Heart right ventricle (tissue), 16 donors: ENCODE results near the gene MINK1. TPM values are rescaled to one million over a fixed set of nuclear protein-coding genes. Genes with fewer than 3 reads are reported as not detected.

Source experiments
- ATAC-seq, 8 donors: fragments of 200-7000 bp; cut with Tn5 transposase; one replicate each; pipeline ENCODE4 v1.9.1; 2020; ENCODE audit warnings: mild to moderate bottlenecking in 8 of 8, moderate library complexity in 8 of 8, moderate number of reproducible peaks in 1 of 8
- DNase-seq, 2 donors: peaks; one replicate each; pipeline ENCODE4 v3.0.0-alpha.2; 2020
- H3K27ac ChIP-seq, 10 donors: fragments of 200-600 bp; sonication (generic) in 2 of 10; one replicate each; pipeline versions ENCODE4 v1.5.0 to v1.8.0; 2020 to 2022; ENCODE audit warnings: mild to moderate bottlenecking in 3 of 10
- H3K27me3 ChIP-seq, 7 donors: fragments of 200-600 bp; one replicate each; pipeline ENCODE4 v1.8.0; 2021 to 2022; ENCODE audit warnings: mild to moderate bottlenecking in 2 of 7
- H3K36me3 ChIP-seq, 9 donors: fragments of 200-600 bp; sonication (generic) in 1 of 9; one replicate each; pipeline versions ENCODE4 v1.5.0 to v1.8.0; 2020 to 2022; ENCODE audit warnings: mild to moderate bottlenecking in 2 of 9
- H3K4me1 ChIP-seq, 9 donors: fragments of 200-600 bp; sonication (generic) in 1 of 9; one replicate each; pipeline versions ENCODE4 v1.5.0 to v1.8.0; 2020 to 2022; ENCODE audit warnings: mild to moderate bottlenecking in 4 of 9
- H3K4me3 ChIP-seq, 10 donors: fragments of 200-600 bp; sonication (generic) in 2 of 10; one replicate each; pipeline versions ENCODE4 v1.5.0 to v1.8.0; 2020 to 2022; ENCODE audit warnings: mild to moderate bottlenecking in 7 of 10, moderate library complexity in 2 of 10
- H3K9me3 ChIP-seq, 11 donors: fragments of 200-600 bp in 10 of 11; sonication (generic) in 2 of 11; one replicate each; pipeline versions ENCODE4 v1.5.0 to v1.8.0; 2013 to 2022; ENCODE audit warnings: mild to moderate bottlenecking in 2 of 11, control low read depth in 1 of 11, moderate library complexity in 1 of 11
- CTCF ChIP-seq, 9 donors: fragments of 200-600 bp; sonication (generic) in 2 of 9; IDR thresholded peaks; one replicate each; pipeline versions ENCODE4 v1.5.0 to v1.8.0; 2021 to 2022; ENCODE audit warnings: antibody characterized with exemption in 9 of 9, mild to moderate bottlenecking in 5 of 9, moderate library complexity in 1 of 9
- whole genome bisulfite sequencing, 2 donors: extraction: QIAGEN DNeasy Blood & Tissue Kit; methylation state at CpG; one replicate each; pipeline ENCODE4 v1.1.7; 2013; ENCODE audit warnings: inconsistent platforms in 1 of 2; 5-methylcytosine and 5-hydroxymethylcytosine counted together
- intact Hi-C, 10 donors: fragments of 100-400 bp; cut with DNase I; formaldehyde crosslinking; loops; one replicate each; pipeline versions ENCODE4 v1.11.1 to v1.14.2; 2022
- polyA plus RNA-seq, 2 donors: library from polyadenylated mRNA; stranded (reverse); fragments of 200-250 nt; gene quantifications; one replicate each; pipeline ENCODE4 v1.2.3, GENCODE V29; 2013
- total RNA-seq, 10 donors: library from RNA; stranded (reverse); fragmentation: NEBNext Ultra II Directional in 3 of 10; extraction: Animal tissue kit (Norgen Biotek cat#: 25700) in 3 of 10; gene quantifications; one replicate each; pipeline versions ENCODE4 v1.2.1 to v1.2.4, GENCODE V29; 2021 to 2023
- donor health status: Arrhythmogenic right ventricular cardiomyopathy.
- donor health status: ischemic (EF 13 %, LVEDD 7.1; RV severe dilation, severe dysfunction).
- donor health status: healthy with polysubstance abuse.
- donor health status: DM: no; HTN: yes; CAD: no.
- donor health status: DM: no; HTN: no; CAD: no.
- donor health status: ischemic (EF 25% LVEDD 6.9; RV normal size, moderate dysfunction).
- donor health status: ischemic (EF 25% LVEDD 5.7; RV mildly dilated, moderate dysfunction).
- donor health status: healthy.
- donor health status: DM: yes; HTN: yes; CAD: no.
- donor health status: Ischemic cardiomyopathy.
- donor health status: ischemic (EF 35%, LVEDD 5.7; RV mildly dilated, moderate dysfunction).
- donor health status: nonischemic (EF 11% LVEDD 7.7; RV severe dilation, severe dysfunction).
- donor health status: DM: yes; HTN: yes; CAD: no.
- donor health status: PGD.
- donor health status: ischemic (EF 29% LVEDD 5.4; RV normal size, mild dysfunction).
- donor health status: nonischemic (EF 23%, LVEDD 6.1; RV moderate dilation, normal function).

MINK1 gene
- total and polyA plus RNA-seq, 12 donors: 17.3 to 54.1 (median 33.5) TPM

GRCh38 chr17:4858068-4858881 is 25.1 kb downstream of the MINK1 start:
- no peak for TF ChIP-seq CTCF (IDR thresholded peaks at IDR 0.05)
- Histone ChIP-seq H3K27ac (peak overlapping the region; percentile 52 to 88 (median 74)), H3K4me1 (peaks cover 8 to 63% (median 43%) of the 10 kb centered on the region in 9 donors), H3K36me3 (peaks cover 0 to 20% (median 0%) of the 10 kb centered on the region in 9 donors), H3K27me3 (no peaks in the 10 kb centered on the region), H3K4me3 (peak overlapping the region in 5 of 10 donors; percentile 7 to 26 (median 16)), H3K9me3 (no peaks in the 10 kb centered on the region)
- DNase-seq (peak; percentile 32 to 61), ATAC-seq (peak; percentile 62 to 92 (median 86))
- intact Hi-C loops: no loop called here
- WGBS, 2 donors: 50 to 64% methylated on average over 7 of the region's 7 CpGs

- H3K27ac ChIP-seq: peak overlapping the region; percentile 52 to 88 (median 74)
- H3K9me3 ChIP-seq: no peaks in the 10 kb centered on the region
- H3K4me3 ChIP-seq: peak overlapping the region in 5 of 10 donors; percentile 7 to 26 (median 16)
- H3K4me1 ChIP-seq: peaks cover 8 to 66% (median 43%) of the 10 kb centered on the region in 9 donors
- DNase-seq (peak; percentile 63 to 67), ATAC-seq (peak; percentile 68 to 88 (median 82))
- WGBS, 2 donors: 19 to 21% methylated on average over 5 of the region's 5 CpGs
- intact Hi-C loops: no loop called here
- peaks cover 0 to 18% (median 0%) of the 10 kb centered on the region in 9 donors for H3K36me3 ChIP-seq
- no peak for TF ChIP-seq CTCF (IDR thresholded peaks at IDR 0.05)
- no peaks in the 10 kb centered on the region for H3K27me3 ChIP-seq
These were observed 25.7 kb downstream of the MINK1 start for GRCh38 chr17:4858882-4859260.

DNA sequence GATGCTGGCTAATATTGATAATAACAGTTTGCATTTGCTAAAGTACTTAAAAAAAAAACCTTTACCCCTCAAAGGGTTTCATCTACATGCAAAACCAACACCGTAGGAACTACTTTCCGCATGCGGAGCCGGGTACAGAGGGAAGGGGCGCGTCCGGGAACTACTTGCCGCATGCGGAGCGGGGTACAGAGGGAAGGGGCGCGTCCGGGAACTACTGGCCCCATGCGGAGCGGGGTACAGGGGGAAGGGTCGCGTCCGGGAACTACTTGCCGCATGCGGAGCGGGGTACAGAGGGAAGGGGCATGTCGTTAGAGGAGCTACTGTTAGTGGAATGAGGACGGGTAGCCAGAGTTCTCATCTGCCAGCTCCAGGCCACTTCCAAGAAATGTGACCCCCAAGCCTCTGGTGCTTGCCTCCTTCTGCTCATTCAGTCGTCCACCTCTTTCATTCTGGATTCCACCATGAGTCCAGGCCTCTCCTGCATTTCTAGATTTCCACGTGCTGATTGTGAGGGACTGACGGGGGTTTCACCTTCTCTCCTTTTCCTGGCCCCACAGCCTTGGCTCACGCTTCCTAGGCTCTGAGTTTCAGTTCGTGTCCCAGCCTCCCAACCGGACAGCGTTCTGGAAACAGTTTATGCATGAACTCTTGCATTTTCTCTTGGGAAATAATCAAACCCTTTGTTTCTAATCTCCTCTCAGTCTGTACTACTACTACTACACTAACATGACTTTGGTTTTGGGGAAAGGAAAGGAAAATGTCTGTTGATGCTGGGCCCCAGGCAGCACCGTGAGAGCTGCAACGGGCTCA is 26.9 kb downstream of the MINK1 start:
- DNase-seq: no peak
- Histone ChIP-seq H3K4me3 (peak overlapping the region in 1 of 10 donors; percentile 15), H3K36me3 (peaks cover 0 to 13% (median 0%) of the 10 kb centered on the region in 9 donors), H3K27ac (peak overlapping the region in 9 of 10 donors; percentile 17 to 88 (median 53)), H3K27me3 (no peaks in the 10 kb centered on the region), H3K4me1 (peaks cover 8 to 66% (median 43%) of the 10 kb centered on the region in 9 donors), H3K9me3 (no peaks in the 10 kb centered on the region)
- WGBS, 2 donors: 74 to 76% methylated on average over 32 of the region's 32 CpGs
- no peak for ATAC-seq
- no peak for TF ChIP-seq CTCF (IDR thresholded peaks at IDR 0.05)
- intact Hi-C loops: no loop called here

GRCh38 chr17:4860651-4861050 is 27.5 kb downstream of the MINK1 start:
- H3K4me1 ChIP-seq: peaks cover 8 to 66% (median 43%) of the 10 kb centered on the region in 9 donors
- WGBS, 2 donors: 83 to 89% methylated on average over 9 of the region's 9 CpGs
- TF ChIP-seq CTCF (IDR thresholded peaks at IDR 0.05): no peak
- peaks cover 0 to 14% (median 0%) of the 10 kb centered on the region in 9 donors for H3K36me3 ChIP-seq
- H3K27ac ChIP-seq: peak overlapping the region in 9 of 10 donors; percentile 17 to 88 (median 53)
- no peaks in the 10 kb centered on the region for H3K9me3 ChIP-seq
- intact Hi-C loops: no loop called here
- DNase-seq (no peak), ATAC-seq (no peak)
- no peaks in the 10 kb centered on the region for H3K27me3 ChIP-seq
- H3K4me3 ChIP-seq: no peak overlapping the region
